ENCODE results near the gene PLXNB3.
"Not testable (repeated sequence)": the region's sequence is repeated elsewhere in the genome, so short reads cannot be mapped to it uniquely, and the experiment has no call there.

Gene PLXNB3

GRCh38 chrX:153816831-153817690 lies 53.0 kb downstream of the PLXNB3 start:
- no peak for DNase-seq

DNA sequence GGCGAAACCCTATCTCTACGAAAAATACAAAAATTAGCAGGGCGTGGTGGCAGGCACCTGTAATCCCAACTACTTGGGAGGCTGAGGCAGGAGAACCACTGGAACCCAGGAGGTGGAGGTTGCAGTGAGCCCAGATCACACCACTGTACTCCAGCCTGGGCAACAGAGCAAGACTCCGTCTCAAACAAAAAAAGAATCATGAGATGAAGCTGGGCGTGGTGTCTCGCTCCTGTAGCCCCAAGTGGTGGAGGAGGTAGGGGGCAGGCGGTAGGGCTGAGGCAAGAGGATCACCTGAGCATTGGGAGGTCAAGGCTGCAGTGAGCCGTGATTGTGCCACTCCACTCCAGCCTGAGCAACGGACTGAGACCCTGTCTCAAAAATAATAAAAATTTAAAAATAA lies 54.0 kb downstream of the PLXNB3 start:
- not testable (repeated sequence) for DNase-seq

- peak; percentile 74 for DNase-seq
Measured at GRCh38 chrX:153818571-153819383, 54.7 kb downstream of the PLXNB3 start.

- no peak for DNase-seq
Measured at GRCh38 chrX:153819384-153820040, 55.5 kb downstream of the PLXNB3 start.

DNA sequence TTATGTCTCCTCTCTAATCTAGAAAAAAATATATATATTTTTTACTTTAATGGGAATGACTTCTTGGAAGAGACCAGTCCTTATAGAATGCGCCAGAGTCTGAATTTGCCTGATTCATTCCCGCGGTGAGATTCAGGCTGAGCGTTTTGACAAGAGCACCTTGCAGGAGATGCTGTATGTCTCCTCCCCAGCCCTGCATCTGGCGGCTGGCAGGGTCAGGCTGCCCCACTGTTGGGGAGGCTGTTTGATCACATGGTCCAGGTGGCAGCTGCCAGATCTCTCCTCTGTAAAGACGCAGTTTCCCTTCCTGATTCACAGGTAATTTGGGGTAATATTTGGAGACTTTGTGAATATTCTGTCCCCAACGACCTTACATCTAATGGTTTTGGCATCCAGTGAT lies 56.6 kb downstream of the PLXNB3 start:
- DNase-seq: no peak

- no peak for DNase-seq
Measured at GRCh38 chrX:153821066-153821465, 57.0 kb downstream of the PLXNB3 start.

- DNase-seq: no peak
Measured at GRCh38 chrX:153824348-153824747, 60.3 kb downstream of the PLXNB3 start.

GRCh38 chrX:153825042-153825441 lies 61.0 kb downstream of the PLXNB3 start:
- DNase-seq: no peak

Measured in right kidney (tissue), 1 donor.